ENCODE measurements around the gene ERN1.

DNA sequence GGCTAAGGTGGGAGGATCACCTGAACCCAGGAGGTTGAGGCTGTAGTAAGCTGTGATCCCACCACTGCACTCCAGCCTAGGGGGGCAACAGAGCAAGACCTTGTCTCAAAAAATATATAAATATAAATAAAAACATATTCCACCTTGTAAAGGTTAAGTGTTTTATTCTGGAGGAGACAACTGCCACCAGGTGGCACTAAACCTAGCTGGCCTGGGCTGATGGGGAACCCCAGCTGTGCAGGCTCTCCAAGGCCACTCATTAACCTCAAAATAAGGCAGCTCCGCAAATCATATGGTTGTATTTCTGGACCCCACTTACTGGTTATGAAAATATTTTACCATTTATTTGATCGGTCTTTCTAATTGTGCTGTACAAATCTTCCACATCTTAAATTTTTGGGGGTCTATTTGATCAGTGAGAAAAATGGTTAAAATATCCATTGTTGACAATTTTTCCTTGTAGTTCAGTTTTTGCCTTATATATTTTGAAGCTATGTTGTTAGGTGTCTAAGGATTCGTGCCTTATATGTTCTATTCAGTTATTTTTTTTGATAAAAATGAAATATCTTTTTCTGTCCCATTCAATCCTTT is 101.0 kb downstream of the ERN1 start:
- TF ChIP-seq, protein P1, sequence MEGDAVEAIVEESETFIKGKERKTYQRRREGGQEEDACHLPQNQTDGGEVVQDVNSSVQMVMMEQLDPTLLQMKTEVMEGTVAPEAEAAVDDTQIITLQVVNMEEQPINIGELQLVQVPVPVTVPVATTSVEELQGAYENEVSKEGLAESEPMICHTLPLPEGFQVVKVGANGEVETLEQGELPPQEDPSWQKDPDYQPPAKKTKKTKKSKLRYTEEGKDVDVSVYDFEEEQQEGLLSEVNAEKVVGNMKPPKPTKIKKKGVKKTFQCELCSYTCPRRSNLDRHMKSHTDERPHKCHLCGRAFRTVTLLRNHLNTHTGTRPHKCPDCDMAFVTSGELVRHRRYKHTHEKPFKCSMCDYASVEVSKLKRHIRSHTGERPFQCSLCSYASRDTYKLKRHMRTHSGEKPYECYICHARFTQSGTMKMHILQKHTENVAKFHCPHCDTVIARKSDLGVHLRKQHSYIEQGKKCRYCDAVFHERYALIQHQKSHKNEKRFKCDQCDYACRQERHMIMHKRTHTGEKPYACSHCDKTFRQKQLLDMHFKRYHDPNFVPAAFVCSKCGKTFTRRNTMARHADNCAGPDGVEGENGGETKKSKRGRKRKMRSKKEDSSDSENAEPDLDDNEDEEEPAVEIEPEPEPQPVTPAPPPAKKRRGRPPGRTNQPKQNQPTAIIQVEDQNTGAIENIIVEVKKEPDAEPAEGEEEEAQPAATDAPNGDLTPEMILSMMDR (IDR thresholded peaks at IDR 0.05; ENCODE audit: poor library complexity, severe bottlenecking), result peak; percentile 69
- peak; percentile 76 for TF ChIP-seq SMC3 (conservative IDR thresholded peaks at IDR 0.05; ENCODE audit: poor library complexity)
- TF ChIP-seq EP300 (conservative IDR thresholded peaks at IDR 0.05; ENCODE audit: poor library complexity, severe bottlenecking), result no peak
- TF ChIP-seq, protein P2, sequence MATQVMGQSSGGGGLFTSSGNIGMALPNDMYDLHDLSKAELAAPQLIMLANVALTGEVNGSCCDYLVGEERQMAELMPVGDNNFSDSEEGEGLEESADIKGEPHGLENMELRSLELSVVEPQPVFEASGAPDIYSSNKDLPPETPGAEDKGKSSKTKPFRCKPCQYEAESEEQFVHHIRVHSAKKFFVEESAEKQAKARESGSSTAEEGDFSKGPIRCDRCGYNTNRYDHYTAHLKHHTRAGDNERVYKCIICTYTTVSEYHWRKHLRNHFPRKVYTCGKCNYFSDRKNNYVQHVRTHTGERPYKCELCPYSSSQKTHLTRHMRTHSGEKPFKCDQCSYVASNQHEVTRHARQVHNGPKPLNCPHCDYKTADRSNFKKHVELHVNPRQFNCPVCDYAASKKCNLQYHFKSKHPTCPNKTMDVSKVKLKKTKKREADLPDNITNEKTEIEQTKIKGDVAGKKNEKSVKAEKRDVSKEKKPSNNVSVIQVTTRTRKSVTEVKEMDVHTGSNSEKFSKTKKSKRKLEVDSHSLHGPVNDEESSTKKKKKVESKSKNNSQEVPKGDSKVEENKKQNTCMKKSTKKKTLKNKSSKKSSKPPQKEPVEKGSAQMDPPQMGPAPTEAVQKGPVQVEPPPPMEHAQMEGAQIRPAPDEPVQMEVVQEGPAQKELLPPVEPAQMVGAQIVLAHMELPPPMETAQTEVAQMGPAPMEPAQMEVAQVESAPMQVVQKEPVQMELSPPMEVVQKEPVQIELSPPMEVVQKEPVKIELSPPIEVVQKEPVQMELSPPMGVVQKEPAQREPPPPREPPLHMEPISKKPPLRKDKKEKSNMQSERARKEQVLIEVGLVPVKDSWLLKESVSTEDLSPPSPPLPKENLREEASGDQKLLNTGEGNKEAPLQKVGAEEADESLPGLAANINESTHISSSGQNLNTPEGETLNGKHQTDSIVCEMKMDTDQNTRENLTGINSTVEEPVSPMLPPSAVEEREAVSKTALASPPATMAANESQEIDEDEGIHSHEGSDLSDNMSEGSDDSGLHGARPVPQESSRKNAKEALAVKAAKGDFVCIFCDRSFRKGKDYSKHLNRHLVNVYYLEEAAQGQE (IDR thresholded peaks at IDR 0.05; ENCODE audit: borderline replicate concordance), result no peak

All from neural cell (in vitro differentiated cells).